SK-N-MC (cell line): ENCODE data around the gene MICU1.

Experiments used
- EZH2 ChIP-seq: fragments of 200-600 bp; sonication (generic); IDR thresholded peaks from one replicate; pipeline ENCODE4 v1.6.1; 2017; ENCODE audit warnings: antibody characterized with exemption
- POLR2AphosphoS5 ChIP-seq: IDR thresholded peaks from 2 replicates; pipeline ENCODE4 v1.6.1; 2012; ENCODE audit warnings: mild to moderate bottlenecking, low read depth, low read length, borderline replicate concordance

DNA sequence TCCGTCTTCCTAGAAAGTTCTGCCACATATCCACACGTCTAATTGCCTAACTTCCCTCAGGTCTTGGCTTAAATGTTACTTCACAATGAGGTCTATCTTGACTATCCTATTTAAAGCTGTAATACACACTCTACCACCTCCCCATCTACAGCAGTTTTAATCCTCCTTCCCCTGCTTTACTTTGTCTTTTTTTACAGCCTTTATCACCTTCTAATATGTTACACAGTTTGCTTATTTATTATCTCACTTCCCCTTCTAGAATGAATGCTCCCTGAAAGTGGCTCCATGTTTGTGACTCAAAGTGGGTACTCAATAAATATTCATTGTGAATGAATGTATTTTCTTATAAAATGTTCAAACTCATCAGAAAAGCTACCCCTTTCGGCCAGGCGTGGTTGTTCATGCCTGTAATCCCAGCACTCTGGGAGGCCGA, 13.6 kb upstream of the MICU1 start:
- no peak for TF ChIP-seq POLR2AphosphoS5
- no peak for TF ChIP-seq EZH2
